ENCODE results near the gene ZNF646.

Gene ZNF646

DNA sequence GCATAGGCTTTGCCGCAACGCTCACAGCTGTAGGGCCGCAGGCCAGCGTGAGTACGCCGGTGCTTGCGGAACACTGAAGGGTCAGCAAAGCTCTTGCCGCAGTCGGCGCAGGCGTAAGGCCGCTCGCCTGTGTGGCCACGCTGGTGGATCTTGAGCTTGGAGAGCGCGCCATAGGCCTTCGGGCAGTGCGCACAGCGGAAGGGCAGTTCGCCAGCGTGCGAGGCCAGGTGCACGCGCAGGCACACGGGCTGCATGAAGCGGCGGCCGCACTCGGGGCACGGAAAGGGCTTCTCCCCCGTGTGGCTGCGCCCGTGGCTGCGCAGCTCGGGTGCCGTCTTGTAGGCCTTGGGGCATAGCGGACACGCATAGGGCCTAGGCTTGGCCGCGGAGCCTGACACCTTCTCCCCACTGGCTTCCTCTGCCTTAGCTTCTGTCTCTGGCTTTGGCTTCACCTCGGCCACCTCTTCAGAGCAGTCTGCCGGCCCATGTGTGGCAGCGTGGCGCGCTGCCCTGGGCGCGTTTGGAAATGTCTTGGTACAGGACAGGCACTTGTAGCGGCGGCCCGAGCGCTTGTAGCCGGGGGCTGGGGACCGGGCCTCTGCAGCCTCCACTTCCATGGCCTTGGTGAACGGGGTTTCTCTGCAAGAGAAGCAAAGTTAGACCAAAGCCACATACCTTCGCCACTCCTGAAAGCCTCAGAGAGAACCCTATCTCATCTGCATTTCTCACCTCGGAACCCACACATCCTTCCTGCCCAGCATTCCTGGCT is 10.2 kb upstream of the ZNF646 start:
- TF ChIP-seq, protein P1, sequence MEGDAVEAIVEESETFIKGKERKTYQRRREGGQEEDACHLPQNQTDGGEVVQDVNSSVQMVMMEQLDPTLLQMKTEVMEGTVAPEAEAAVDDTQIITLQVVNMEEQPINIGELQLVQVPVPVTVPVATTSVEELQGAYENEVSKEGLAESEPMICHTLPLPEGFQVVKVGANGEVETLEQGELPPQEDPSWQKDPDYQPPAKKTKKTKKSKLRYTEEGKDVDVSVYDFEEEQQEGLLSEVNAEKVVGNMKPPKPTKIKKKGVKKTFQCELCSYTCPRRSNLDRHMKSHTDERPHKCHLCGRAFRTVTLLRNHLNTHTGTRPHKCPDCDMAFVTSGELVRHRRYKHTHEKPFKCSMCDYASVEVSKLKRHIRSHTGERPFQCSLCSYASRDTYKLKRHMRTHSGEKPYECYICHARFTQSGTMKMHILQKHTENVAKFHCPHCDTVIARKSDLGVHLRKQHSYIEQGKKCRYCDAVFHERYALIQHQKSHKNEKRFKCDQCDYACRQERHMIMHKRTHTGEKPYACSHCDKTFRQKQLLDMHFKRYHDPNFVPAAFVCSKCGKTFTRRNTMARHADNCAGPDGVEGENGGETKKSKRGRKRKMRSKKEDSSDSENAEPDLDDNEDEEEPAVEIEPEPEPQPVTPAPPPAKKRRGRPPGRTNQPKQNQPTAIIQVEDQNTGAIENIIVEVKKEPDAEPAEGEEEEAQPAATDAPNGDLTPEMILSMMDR (conservative IDR thresholded peaks at IDR 0.05; ENCODE audit: low read length), result no peak
- no peak for DNase-seq (ENCODE audit: low read depth)
- H3K4me3 ChIP-seq (ENCODE audit: low read length), result peak overlapping the region; percentile 44

- TF ChIP-seq, protein P1 (conservative IDR thresholded peaks at IDR 0.05; ENCODE audit: low read length), result no peak
- peak; percentile 97 for DNase-seq (ENCODE audit: low read depth)
- peak overlapping the region; percentile 44 for H3K4me3 ChIP-seq (ENCODE audit: low read length)
These were observed 9.2 kb upstream of the ZNF646 start for GRCh38 chr16:31064882-31065461.

DNA sequence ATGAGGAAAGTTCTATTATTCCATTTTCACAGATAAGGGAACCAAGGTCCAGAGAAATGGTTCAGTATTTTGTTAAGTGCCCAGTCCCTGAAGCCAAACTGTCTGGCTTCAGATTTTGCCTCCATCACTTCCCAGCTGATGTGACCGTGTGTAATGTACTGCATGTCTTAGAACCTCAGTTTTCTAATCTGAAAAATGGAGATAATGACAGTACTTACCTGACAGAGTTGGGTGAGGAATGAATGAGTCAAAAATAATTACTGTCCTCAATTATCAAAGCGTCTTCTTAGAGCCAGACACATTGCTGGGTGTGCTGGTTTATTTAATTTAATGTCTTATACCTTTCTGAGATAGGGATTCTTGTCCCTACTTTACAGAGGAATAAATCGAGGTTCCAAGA is 6.9 kb upstream of the ZNF646 start:
- no peak overlapping the region for H3K4me3 ChIP-seq (ENCODE audit: low read length)
- DNase-seq (ENCODE audit: low read depth), result no peak
- TF ChIP-seq, protein P1 (conservative IDR thresholded peaks at IDR 0.05; ENCODE audit: low read length), result no peak

- TF ChIP-seq, protein P1 (conservative IDR thresholded peaks at IDR 0.05; ENCODE audit: low read length), result no peak
- peak; percentile 94 for DNase-seq (ENCODE audit: low read depth)
- H3K4me3 ChIP-seq (ENCODE audit: low read length), result peak overlapping the region; percentile 99
These were observed 2.4 kb upstream of the ZNF646 start for GRCh38 chr16:31071861-31072260.

- H3K4me3 ChIP-seq (ENCODE audit: low read length), result peak overlapping the region; percentile 99
- TF ChIP-seq, protein P1 (conservative IDR thresholded peaks at IDR 0.05; ENCODE audit: low read length), result peak; percentile 12
- peak; percentile 41 for DNase-seq (ENCODE audit: low read depth)
These were observed 1.6 kb upstream of the ZNF646 start for GRCh38 chr16:31072540-31073141.

GRCh38 chr16:31073142-31073969 is 866 bp upstream of the ZNF646 start:
- peak overlapping the region; percentile 99 for H3K4me3 ChIP-seq (ENCODE audit: low read length)
- peak; percentile 90 for DNase-seq (ENCODE audit: low read depth)
- TF ChIP-seq, protein P1 (conservative IDR thresholded peaks at IDR 0.05; ENCODE audit: low read length), result no peak
